Endothelial cell of umbilical vein (primary cell): ENCODE measurements around the gene CPZ.

ENCODE experiments used
- CTCF ChIP-seq, 2 donors: IDR thresholded peaks; 1 replicate in 1 of 2; 2 replicates in 1 of 2; pipeline ENCODE4 v1.5.1; 2011; ENCODE audit warnings: low read length in 2 of 2, mild to moderate bottlenecking in 2 of 2, moderate library complexity in 2 of 2, control low read depth in 1 of 2, inconsistent platforms in 1 of 2, low read depth in 1 of 2; ENCODE audit not compliant: insufficient read depth in 1 of 2; ENCODE audit errors: extremely low read depth in 1 of 2
- JUN ChIP-seq: IDR thresholded peaks from 2 replicates; pipeline ENCODE4 v1.6.1; 2011; ENCODE audit warnings: borderline replicate concordance, low read depth; ENCODE audit not compliant: insufficient read length, insufficient read depth
- MAX ChIP-seq: IDR thresholded peaks from 2 replicates; pipeline ENCODE4 v1.6.1; 2011; ENCODE audit not compliant: insufficient read depth, insufficient read length
- POLR2A ChIP-seq: IDR thresholded peaks from 2 replicates; pipeline ENCODE4 v1.6.1; 2012; ENCODE audit warnings: low read depth, mild to moderate bottlenecking, control low read depth, low read length
- POLR2AphosphoS5 ChIP-seq: IDR thresholded peaks from 2 replicates; pipeline ENCODE4 v1.6.1; 2012; ENCODE audit warnings: low read depth, mild to moderate bottlenecking, control low read depth, low read length, moderate library complexity; ENCODE audit not compliant: insufficient read depth

DNA sequence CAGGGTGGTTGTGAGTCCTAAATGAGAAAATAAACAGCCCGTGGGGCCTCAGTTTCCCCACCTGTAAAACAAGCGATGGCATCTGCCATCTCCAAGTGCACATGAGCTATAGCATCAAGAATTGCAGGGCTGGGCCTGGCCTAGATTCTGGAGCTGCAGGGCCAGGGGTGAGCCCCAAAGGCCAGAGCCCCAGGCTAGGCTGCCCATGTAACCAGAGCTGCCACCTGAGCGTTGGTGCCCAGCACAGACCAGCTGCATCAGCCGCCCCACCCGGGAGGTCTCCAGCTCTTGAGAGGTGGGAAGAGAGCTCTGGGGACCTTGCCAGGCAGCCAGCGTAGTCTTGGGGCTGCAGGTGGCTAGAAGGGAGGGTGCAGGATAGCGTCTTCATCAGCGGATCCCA is 39.3 kb upstream of the CPZ start:
- TF ChIP-seq CTCF (IDR thresholded peaks at IDR 0.05; ENCODE audit: extremely low read depth in 1 of 2, insufficient read depth in 1 of 2, low read depth in 1 of 2, low read length in 2 of 2) (no peak), POLR2AphosphoS5 (no peak), MAX (no peak), POLR2A (no peak), JUN (no peak)
